ENCODE measurements around the gene SLC19A1. TPM values are rescaled to one million over a fixed set of nuclear protein-coding genes. Genes with fewer than 3 reads are reported as not detected.
A peak's percentile ranks its signal among the peaks of the same experiment; 100 is the strongest.
"Not testable (repeated sequence)": the region's sequence is repeated elsewhere in the genome, so short reads cannot be mapped to it uniquely, and the experiment has no call there.

SLC19A1 gene
- total and polyA plus RNA-seq, 10 donors: 7.5 to 52.8 (median 32.4) TPM

DNA sequence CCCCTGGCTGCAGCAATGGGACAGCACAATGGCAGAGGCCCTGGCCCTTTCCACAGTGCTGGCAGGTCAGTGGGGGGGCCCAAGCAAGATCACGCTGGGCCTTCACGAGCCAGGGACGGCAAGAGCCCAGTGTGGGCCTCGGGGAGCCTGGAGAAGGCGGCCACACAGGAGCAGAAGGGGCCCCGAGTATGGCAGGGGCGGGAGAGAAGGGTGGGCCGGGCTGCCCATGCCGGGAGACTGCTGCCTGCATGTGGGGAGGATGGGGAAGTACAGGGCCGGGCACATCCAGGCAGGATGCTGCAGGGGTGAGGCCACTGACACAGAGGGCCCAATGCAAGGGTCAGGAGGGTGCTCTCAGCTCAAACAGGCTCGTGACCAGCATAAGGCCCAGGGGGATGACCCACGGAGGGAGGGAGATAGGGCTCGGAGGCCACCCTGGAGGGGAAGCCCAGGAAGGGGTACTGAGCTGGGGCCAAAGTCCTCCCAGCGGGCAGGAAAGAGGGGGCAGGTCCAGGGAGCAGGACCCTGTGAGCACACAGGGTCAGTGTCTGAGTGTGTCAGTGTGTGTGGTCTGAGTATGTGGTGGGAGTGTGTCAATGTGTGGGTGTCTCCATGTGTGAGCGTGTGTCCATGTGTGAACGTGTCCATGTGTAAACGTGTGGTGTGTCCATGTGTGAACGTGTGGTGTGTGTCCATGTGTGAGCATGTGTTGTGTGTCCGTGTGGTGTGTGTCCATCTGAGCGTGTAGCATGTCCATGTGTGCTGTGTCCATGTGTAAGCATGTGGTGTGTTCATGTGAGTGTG, 13.1 kb downstream of the SLC19A1 start:
- peak overlapping the region in 1 of 8 donors; percentile 13 for H3K27ac ChIP-seq
- no peaks in the 10 kb centered on the region for H3K9me3 ChIP-seq
- TF ChIP-seq POLR2A (IDR thresholded peaks at IDR 0.05): no peak
- TF ChIP-seq POLR2AphosphoS5 (IDR thresholded peaks at IDR 0.05): peak in 2 of 3 donors; percentile 22 to 38
- intact Hi-C loops (cut with DNase I; ENCODE audit: low total_unique reads): no loop called here
- H3K36me3 ChIP-seq: peaks cover 0 to 83% (median 32%) of the 10 kb centered on the region in 6 donors
- 80 to 88% (median 85%) methylated on average over 16 to 20 of the region's 20 CpGs for WGBS, 5 donors
- no peaks in the 10 kb centered on the region for H3K27me3 ChIP-seq (replicated peaks in 1 of 7)
- peaks cover 8 to 42% (median 37%) of the 10 kb centered on the region in 6 donors for H3K4me1 ChIP-seq
- DNase-seq: peak; percentile 75
- H3K4me3 ChIP-seq: no peak overlapping the region

DNA sequence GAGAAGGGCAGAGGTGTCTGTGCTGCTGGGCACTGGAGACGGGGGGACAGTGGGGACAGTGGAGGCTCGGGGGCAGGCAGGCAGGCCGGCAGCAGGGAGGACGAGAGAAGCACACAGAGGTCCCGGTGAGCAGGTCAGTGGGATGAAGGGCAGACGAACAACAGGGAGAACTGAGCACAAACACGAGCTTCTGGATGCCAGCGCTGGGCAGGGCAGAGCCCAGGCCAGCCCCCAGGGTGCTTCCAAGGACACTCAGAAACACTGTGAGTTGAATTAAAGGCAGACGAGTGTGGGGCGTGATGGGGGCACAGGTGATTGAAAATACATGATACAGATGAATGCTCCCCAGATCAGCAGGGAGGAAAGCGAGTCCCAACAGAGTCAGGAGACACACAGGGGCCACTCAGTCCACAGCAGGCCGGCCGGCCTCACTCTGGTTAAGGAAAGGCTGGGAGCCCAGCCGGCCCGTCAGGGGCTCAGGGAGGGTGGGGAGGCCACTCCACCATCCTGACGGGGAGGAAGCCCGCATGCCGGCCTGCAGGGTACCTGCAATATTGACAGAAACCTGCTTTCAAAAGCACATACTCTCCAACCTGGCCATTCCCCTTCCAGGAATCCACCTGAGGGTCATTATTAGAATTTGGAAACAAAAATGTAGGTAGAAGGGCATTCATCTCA, 14.1 kb downstream of the SLC19A1 start:
- Histone ChIP-seq H3K4me3 (no peak overlapping the region), H3K9me3 (no peaks in the 10 kb centered on the region), H3K27ac (no peak overlapping the region), H3K36me3 (peaks cover 0 to 84% (median 32%) of the 10 kb centered on the region in 6 donors), H3K27me3 (replicated peaks in 1 of 7) (no peaks in the 10 kb centered on the region), H3K4me1 (peaks cover 4 to 38% (median 27%) of the 10 kb centered on the region in 6 donors)
- WGBS, 5 donors: 93 to 96% (median 94%) methylated on average over 17 to 18 of the region's 18 CpGs
- TF ChIP-seq, protein P1, sequence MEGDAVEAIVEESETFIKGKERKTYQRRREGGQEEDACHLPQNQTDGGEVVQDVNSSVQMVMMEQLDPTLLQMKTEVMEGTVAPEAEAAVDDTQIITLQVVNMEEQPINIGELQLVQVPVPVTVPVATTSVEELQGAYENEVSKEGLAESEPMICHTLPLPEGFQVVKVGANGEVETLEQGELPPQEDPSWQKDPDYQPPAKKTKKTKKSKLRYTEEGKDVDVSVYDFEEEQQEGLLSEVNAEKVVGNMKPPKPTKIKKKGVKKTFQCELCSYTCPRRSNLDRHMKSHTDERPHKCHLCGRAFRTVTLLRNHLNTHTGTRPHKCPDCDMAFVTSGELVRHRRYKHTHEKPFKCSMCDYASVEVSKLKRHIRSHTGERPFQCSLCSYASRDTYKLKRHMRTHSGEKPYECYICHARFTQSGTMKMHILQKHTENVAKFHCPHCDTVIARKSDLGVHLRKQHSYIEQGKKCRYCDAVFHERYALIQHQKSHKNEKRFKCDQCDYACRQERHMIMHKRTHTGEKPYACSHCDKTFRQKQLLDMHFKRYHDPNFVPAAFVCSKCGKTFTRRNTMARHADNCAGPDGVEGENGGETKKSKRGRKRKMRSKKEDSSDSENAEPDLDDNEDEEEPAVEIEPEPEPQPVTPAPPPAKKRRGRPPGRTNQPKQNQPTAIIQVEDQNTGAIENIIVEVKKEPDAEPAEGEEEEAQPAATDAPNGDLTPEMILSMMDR (IDR thresholded peaks at IDR 0.05 in 8 of 11, conservative IDR thresholded peaks at IDR 0.05 in 3 of 11): no peak
- TF ChIP-seq POLR2A (IDR thresholded peaks at IDR 0.05) (no peak), POLR2AphosphoS5 (IDR thresholded peaks at IDR 0.05) (no peak)
- intact Hi-C loops (cut with DNase I; ENCODE audit: low total_unique reads): no loop called here
- DNase-seq: peak; percentile 59

DNA sequence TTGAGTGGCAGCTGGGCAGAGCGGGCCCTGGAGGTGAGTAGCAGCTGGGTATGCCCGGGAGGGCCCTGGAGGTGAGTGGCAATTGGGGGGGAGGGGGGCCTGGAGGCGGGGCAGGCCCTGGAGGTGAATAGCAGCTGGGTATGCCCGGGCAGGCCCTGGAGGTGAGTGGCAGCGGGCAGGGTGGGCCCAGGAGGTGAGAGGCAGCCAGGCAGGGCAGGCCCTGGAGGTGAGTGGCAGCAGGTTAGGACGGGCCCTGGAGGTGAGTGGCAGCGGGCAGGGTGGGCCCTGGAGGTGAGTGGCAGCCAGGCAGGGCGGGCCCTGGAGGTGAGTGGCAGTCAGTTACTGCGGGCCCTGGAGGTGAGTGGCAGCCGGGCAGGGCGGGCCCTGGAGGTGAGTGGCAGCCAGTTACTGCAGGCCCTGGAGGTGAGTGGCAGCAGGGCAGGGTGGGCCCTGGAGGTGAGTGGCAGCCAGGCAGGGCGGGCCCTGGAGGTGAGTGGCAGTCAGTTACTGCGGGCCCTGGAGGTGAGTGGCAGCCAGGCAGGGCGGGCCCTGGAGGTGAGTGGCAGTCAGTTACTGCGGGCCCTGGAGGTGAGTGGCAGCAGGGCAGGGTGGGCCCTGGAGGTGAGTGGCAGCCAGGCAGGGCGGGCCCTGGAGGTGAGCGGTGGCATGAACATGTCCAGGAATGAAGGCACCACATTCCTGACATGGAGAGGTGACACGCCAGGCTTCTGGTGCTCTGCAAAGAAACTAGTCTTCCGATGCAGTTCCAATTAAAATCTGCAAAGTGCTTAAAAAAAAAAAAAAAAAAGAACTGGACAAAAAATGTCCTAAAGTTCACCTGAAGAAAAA, 14.9 kb downstream of the SLC19A1 start:
- H3K27me3 ChIP-seq (replicated peaks in 1 of 7); H3K9me3 ChIP-seq; intact Hi-C loops (cut with DNase I; ENCODE audit: low total_unique reads); H3K4me3 ChIP-seq: not testable (repeated sequence)
- DNase-seq: peak; percentile 63
- peaks cover 0 to 92% (median 32%) of the 10 kb centered on the region in 6 donors for H3K36me3 ChIP-seq
- peak overlapping the region in 1 of 8 donors; percentile 4 for H3K27ac ChIP-seq
- peaks cover 0 to 30% (median 19%) of the 10 kb centered on the region in 6 donors for H3K4me1 ChIP-seq
- WGBS, 5 donors: 84 to 93% (median 92%) methylated on average over 13 to 19 of the region's 19 CpGs

DNA sequence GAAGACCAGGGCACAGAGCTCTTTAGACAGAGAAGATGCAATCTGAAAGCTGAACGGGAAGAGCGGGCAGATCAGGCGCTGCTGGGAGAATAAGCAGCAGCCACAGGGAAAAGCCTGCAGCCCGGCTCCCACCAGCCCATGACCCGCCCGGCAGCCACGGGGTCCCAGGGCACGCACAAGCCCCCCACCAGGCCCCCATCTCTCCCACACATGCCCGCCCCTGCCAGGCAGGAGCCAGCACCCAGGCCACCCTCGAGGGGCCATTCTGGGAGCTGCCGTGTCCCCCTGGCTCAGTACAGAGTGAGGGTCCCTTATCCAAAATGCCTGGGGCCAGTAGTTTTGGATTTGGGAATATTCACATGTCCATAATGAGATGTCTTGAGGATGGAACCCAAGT, 16.3 kb downstream of the SLC19A1 start:
- Histone ChIP-seq H3K4me3 (no peak overlapping the region), H3K9me3 (peaks cover 0 to 12% (median 9%) of the 10 kb centered on the region in 8 donors), H3K4me1 (peaks cover 0 to 20% (median 13%) of the 10 kb centered on the region in 6 donors), H3K27ac (peak overlapping the region in 4 of 8 donors; percentile 12 to 63 (median 46)), H3K27me3 (replicated peaks in 1 of 7) (no peaks in the 10 kb centered on the region), H3K36me3 (peaks cover 0 to 94% (median 28%) of the 10 kb centered on the region in 6 donors)
- 91 to 98% (median 95%) methylated on average over 8 to 11 of the region's 11 CpGs for WGBS, 5 donors
- peak; percentile 64 for DNase-seq
- TF ChIP-seq POLR2AphosphoS5 (IDR thresholded peaks at IDR 0.05): no peak
- TF ChIP-seq POLR2A (IDR thresholded peaks at IDR 0.05): no peak
- TF ChIP-seq, protein P1 (IDR thresholded peaks at IDR 0.05 in 8 of 11, conservative IDR thresholded peaks at IDR 0.05 in 3 of 11): no peak
- intact Hi-C loops (cut with DNase I; ENCODE audit: low total_unique reads): no loop called here
